22Rv1 (cell line): ENCODE results near the gene SARS2.

Source experiments
- ZFX ChIP-seq: fragments of 450-650 bp; IDR thresholded peaks from 2 replicates; pipeline ENCODE4 v1.6.1; 2017; ENCODE audit warnings: antibody characterized with exemption, borderline replicate concordance
- TF ChIP-seq, protein P1 (sequence below): fragments of 450-650 bp; IDR thresholded peaks from 2 replicates; pipeline ENCODE4 v1.5.1; 2017; ENCODE audit warnings: mild to moderate bottlenecking

- TF ChIP-seq, protein P1, sequence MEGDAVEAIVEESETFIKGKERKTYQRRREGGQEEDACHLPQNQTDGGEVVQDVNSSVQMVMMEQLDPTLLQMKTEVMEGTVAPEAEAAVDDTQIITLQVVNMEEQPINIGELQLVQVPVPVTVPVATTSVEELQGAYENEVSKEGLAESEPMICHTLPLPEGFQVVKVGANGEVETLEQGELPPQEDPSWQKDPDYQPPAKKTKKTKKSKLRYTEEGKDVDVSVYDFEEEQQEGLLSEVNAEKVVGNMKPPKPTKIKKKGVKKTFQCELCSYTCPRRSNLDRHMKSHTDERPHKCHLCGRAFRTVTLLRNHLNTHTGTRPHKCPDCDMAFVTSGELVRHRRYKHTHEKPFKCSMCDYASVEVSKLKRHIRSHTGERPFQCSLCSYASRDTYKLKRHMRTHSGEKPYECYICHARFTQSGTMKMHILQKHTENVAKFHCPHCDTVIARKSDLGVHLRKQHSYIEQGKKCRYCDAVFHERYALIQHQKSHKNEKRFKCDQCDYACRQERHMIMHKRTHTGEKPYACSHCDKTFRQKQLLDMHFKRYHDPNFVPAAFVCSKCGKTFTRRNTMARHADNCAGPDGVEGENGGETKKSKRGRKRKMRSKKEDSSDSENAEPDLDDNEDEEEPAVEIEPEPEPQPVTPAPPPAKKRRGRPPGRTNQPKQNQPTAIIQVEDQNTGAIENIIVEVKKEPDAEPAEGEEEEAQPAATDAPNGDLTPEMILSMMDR: no peak
- TF ChIP-seq ZFX: no peak
These were observed 23.3 kb downstream of the SARS2 start for GRCh38 chr19:38907227-38907626.
